ENCODE measurements around the gene CELA2B.

DNA sequence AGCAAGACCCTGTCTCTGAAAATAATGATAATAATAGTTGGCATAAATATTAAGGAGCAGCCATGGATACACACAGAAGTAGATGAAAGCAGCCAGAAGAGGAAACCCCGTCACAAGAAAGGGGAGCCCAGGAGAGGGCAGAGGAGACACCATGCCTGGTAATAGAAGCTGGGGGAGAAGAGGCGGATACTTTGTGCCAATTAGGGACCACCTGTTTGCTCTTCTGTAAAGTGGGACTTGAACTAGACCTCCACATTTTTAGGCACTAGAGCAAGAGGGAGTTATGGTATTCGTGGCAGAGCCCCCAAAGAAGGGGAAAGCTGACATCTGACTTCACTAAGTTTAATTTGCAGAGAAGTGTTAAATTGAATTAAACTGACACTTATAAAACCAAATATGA, 12.5 kb downstream of the CELA2B start:
- TF ChIP-seq, protein P1, sequence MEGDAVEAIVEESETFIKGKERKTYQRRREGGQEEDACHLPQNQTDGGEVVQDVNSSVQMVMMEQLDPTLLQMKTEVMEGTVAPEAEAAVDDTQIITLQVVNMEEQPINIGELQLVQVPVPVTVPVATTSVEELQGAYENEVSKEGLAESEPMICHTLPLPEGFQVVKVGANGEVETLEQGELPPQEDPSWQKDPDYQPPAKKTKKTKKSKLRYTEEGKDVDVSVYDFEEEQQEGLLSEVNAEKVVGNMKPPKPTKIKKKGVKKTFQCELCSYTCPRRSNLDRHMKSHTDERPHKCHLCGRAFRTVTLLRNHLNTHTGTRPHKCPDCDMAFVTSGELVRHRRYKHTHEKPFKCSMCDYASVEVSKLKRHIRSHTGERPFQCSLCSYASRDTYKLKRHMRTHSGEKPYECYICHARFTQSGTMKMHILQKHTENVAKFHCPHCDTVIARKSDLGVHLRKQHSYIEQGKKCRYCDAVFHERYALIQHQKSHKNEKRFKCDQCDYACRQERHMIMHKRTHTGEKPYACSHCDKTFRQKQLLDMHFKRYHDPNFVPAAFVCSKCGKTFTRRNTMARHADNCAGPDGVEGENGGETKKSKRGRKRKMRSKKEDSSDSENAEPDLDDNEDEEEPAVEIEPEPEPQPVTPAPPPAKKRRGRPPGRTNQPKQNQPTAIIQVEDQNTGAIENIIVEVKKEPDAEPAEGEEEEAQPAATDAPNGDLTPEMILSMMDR (IDR thresholded peaks at IDR 0.05): no peak
- TF ChIP-seq POLR2A (IDR thresholded peaks at IDR 0.05): no peak
